Middle frontal gyrus (tissue), 1 donor: ENCODE results near the gene ASPHD1.
A peak's percentile ranks its signal among the peaks of the same experiment; 100 is the strongest.
"Not testable (repeated sequence)": the region's sequence is repeated elsewhere in the genome, so short reads cannot be mapped to it uniquely, and the experiment has no call there.

ENCODE experiments used
- DNase-seq: peaks from one replicate; pipeline ENCODE4 v3.0.0-alpha.2; 2015; ENCODE audit warnings: low spot score; ENCODE audit errors: extremely low spot score

Gene ASPHD1

GRCh38 chr16:29907973-29908372 lies 7.7 kb downstream of the ASPHD1 start:
- no peak for DNase-seq

- no peak for DNase-seq
Observed at GRCh38 chr16:29908719-29909220, 8.5 kb downstream of the ASPHD1 start.

- no peak for DNase-seq
Observed at GRCh38 chr16:29909391-29909790, 9.1 kb downstream of the ASPHD1 start.

GRCh38 chr16:29909851-29910250 lies 9.6 kb downstream of the ASPHD1 start:
- DNase-seq = not testable (repeated sequence)

DNA sequence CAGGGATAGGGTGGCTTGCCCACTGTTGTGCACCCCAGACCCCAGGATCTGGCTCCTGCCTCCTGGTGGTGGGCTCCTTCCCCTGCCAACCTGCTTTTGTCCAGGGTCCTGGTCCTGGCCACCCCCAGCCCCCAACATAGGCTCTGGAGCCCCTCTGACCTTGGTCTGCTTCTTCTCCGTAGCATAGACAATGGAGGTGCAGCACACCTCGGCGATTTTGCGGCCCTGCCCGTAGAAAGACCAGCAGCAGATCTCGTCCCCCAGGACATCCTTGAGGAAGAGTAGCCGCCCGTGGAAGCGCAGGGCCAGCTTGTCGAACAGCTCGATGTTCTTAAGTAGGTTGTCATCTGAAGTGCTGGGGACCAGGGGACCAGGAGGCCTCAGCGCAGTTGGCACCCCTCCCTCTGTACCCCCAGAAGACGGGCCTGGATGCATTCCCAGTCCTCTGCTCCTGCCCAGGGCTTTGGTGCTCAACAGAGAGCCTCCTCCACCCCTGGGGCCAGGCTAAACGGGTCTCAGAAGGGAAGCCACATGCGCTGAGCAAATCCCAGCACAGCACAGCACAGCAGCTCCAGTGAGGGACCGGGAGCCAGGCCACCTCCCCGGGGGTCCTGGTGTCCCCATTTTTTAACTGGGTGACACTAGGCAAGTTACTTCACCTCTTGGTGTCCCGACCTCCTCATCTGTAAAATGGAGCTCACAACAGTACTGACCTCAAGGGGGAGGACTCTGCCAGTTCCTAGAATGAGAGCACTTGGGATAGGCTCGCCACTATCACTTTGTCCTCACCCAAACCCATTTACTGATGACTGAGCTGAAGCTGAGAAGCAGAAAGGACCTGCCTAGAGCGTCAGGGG lies 10.8 kb downstream of the ASPHD1 start:
- no peak for DNase-seq

DNA sequence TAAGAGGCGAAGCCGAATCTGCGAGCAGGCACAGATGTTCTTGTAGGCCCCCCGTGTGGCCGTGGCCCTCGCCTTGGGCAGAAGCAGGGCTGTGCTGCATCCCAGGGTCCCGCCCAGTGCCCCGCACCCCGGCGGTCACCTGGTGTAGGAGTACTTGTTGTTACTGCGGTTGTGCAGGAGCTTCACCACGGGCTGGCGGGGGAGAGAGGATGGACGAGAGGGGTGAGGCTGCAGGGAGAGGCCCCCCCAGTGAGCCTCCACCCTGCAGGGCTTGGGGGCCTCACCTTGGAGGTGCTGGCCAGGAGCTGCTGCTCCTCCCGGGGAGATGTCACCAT lies 11.4 kb downstream of the ASPHD1 start:
- no peak for DNase-seq

DNA sequence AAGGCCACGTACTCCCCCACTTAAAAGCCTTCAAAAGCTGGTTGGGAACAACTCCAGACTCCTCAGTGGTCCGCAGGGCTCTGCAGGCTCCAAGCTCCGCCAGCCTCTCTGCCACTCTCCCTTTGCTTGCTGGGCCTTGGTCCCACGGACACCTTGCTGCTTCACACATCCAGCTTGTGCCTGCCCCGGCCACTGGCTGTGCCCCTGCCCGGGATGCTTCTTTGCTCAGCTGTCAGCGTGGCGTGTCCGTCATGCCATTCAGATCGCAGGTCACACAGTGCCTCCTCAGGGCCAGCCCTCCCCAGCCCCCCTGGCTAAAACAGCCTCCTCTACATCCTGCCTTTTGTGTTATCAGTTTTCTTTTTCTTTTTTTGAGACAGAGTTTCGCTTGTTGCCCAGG lies 11.8 kb downstream of the ASPHD1 start:
- DNase-seq = no peak

GRCh38 chr16:29913514-29913913 lies 13.2 kb downstream of the ASPHD1 start:
- DNase-seq = no peak

DNA sequence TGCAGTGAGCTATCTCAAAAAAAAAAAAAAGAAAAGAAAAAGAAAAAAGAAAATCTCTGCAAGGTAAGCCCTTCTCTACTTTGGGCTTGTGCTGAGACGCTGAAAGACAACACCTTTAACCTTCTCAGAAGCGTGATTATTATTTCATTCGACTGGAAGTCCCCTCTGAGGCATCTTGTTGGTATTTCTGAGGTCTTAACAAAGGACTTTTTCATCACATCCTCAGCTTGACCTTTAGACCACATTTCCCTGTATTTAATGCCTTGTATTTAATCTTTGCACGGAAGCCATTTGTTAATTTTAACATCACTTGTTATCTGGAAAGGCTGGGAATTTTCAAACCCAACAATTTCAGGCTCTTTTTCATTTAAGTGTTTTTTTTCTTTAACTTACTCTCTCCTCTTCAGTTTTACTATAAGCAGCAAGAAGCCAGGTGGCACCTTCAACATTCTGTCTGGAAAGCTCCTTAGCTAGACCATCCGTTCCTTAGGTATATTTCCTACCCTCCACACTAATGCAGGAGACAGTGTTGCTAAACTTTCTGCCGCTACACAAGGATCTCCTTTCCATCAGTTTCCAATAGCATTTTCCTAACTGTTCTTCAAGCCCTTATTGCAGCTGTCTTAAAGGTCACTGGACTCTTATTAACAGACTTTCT lies 15.4 kb downstream of the ASPHD1 start:
- DNase-seq = no peak

- no peak for DNase-seq
Observed at GRCh38 chr16:29916979-29917378, 16.7 kb downstream of the ASPHD1 start.

DNA sequence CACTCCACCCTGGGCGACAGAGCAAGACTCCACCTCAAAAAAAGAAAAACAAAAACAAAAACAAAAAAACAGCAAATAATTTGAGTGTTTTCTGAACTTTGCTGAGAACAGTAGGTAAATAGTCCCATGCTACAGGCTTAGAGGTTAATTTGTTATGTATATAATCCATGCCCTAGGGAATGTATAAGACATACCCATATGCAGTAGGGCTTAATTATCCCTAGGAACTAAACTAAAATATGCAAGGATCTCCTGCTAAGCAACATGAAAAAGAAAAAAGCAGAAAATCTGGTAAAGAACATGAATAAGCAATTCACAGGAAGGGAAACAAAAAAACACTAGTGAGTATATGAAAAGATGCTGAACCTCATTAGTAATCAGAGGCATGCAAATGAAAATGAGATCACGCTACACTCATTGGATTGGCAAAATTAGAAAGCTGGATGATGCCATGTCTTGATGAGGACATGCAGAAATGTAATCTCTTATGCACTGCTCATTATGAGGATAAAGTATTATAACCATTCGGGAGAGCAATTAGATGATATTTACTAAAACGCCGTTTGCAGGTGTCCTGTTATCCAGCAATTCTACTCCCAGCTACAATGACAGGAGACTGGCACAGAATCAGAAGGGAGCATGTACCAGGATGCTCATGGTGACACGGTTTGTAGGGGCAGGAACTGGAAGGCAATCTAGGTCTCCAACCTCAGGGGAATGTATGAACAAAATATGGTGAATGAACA lies 20.2 kb downstream of the ASPHD1 start:
- no peak for DNase-seq

- DNase-seq = no peak
Observed at GRCh38 chr16:29921034-29921385, 20.7 kb downstream of the ASPHD1 start.

GRCh38 chr16:29922326-29922725 lies 22.0 kb downstream of the ASPHD1 start:
- DNase-seq = no peak

DNA sequence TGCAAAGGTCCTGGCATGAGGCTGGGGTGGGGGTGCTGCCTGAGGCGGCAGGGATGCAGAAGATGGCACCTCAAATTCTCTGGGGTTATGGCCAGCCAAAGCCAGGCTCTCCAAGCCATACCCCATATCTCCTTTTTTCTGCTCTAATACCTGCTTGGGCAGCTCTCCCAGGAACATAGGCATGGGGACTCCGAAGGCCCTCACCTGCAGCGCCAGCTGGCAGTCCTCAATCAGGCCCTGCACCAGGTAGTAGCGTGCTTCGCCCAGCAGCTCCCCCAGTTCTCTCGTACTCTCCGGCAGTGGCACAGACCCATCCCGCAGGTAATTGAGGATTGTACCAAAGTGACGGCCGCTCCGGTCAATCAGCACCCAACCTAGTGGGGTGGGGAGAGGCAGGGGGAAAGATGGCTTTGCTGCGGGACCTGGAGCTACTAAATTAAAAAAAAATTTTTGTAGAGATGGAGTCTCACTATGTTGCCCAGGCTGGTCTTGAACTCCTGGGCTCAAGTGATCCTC lies 22.8 kb downstream of the ASPHD1 start:
- DNase-seq = no peak

DNA sequence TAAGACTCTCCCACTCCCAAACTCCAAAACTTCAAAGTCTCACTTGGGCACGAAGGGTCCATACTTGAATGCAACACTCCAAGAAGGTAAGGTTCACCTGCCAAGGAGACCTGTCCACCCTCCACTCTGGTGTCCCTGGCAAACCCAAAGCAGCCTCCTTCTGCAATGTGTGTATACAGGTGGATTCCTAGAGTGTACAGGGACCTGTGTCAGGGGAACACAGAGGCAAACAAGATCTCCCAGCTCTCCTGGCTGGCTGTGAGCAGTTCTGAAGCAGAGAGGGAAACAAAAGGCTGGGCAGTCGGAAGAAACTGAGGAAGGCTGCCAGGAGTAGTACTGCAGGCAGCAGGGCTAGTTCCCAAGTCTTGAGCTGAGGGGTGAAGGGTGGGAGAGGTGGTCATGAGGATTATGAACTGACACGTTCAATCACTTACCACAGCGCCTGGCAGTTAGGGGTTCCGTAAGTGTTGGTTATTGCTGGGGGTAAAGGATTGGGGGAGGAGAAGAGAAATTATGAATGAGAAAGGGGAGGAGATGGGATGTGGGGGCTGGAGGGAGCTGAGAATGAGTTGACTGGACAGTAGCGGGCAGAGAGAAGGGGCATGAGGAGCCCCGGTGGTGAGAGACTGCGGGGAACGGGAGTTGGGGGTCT lies 24.9 kb downstream of the ASPHD1 start:
- no peak for DNase-seq

DNA sequence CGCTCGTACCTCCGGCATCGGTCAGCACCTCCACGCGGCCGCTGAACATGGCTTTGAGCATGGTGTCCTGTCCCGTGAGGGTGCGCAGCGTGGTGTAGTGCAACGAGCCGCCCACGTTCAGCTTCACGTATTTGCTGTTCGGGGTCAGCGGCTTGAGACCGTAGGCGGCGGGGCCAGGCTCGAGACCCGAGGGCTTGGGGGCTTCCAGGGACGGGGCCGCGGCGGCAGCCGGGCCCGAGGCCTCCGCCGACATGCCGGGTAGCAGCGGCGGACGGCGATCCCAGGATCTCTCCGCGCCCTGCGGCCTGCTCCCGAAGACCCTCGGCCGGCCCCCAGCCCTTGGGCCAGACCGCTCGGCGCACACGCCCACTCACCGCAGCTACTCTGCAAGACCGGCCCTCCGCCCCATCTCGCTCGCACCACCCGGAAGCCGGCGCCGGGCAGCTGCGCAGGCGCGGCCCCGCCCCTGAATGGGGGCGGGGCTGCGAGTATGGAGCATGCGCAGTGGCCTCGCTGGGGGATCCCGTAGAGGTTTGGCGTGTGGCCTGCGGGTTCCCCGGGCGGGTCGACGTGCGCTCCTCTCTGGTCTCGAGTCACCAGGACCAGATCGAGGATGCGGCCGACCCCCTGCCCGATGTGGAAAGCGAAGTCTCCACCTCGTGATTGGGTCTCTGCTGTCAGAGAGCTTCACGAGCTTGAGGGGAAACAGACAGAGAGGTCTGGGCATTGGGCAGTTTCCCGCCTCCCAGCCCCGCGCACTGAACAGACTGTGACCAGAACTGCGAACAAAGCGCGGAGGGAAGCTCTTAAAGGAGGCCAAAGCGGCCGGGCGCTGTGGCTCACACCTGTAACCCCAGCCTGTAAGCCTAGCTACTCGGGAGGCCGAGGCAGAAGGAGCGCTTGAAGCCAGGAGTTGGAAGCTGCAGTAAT lies 25.8 kb downstream of the ASPHD1 start, which contains the start of gene KCTD13:
KCTD13 (minus strand) TSS at position 446 of the 930 bp plus-strand sequence; CDS start at position 253, 193 bp downstream.
- DNase-seq = peak; percentile 77

- DNase-seq = no peak
Observed at GRCh38 chr16:29926711-29927052, 26.4 kb downstream of the ASPHD1 start.

GRCh38 chr16:29927070-29927905 lies 27.0 kb downstream of the ASPHD1 start:
- no peak for DNase-seq

GRCh38 chr16:29931750-29932149 lies 31.5 kb downstream of the ASPHD1 start:
- DNase-seq = not testable (repeated sequence)
